Measurements from ENCODE around the gene KIAA0513. TPM values are rescaled to one million over a fixed set of nuclear protein-coding genes. Genes with fewer than 3 reads are reported as not detected.

Gene KIAA0513
- total and polyA plus RNA-seq, 10 of the 15 experiments (the other 5 are each of a cell fraction or from before 2014, with no cell fraction given), result 0.14 to 5.8 (median 2.0) TPM

DNA sequence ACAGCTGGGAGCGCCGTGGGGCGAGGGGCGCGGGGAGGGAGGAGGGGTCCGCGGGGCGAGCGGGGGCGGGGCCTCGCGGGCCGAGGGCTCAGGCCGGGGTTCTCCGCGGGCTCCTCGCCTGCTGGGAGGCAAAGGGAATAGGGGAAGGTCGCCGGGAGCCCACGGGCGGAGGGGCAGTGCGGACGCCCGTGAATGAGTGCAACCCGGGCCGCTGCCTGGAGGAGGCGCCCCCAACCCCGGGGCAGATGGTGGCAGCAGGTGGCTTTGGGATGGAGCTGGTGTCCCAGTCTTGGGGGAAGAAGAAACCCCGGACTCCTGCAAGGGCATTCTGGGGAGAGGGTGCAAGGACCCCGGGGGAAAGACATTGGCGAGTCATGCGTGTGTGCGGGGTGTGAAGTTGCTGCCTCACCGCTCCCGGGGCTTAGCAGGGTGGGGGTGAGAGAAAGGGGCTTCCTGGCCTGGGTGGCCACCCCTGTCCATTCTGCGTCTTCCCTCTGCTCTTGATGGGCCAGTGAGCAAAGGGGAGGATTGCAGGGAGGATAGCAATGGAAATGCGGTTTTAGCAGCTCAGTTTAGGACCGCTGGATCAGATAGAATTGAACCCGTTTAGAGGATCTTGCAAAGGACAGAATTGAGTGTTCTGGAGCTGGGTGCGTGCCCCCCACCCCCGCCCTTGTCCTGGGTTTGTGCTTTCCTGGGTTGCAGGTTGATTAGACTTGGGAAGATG is 526 bp downstream of the KIAA0513 start:
- WGBS (ENCODE audit: insufficient coverage, insufficient replicate concordance, low lambda C conversion rate, missing lambda C conversion rate), result 1% methylated on average over 24 of the region's 41 CpGs
- Histone ChIP-seq H3K79me2 (ENCODE audit: control insufficient read depth, insufficient read depth, low read length) (no peaks in the 10 kb centered on the region; the same call in 1 of the 2 replicates), H3K4me1 (ENCODE audit: control insufficient read depth, insufficient read depth, low read length) (peaks cover 20% of the 10 kb centered on the region), H3K4me2 (ENCODE audit: control insufficient read depth, insufficient read depth) (peak overlapping the region; percentile 100), H2AFZ (ENCODE audit: control insufficient read depth, low read depth, low read length) (peak overlapping the region; percentile 75), H3K9ac (ENCODE audit: control insufficient read depth, insufficient read depth, low read length) (peak overlapping the region; percentile 69), H3K4me3 (peak overlapping the region; percentile 82), H3K27ac (ENCODE audit: control insufficient read depth, insufficient read depth) (peak overlapping the region; percentile 6), H3K27me3 (replicated peaks in 1 of 2; ENCODE audit: control insufficient read depth in 2 of 2, insufficient read depth in 2 of 2, low read length in 1 of 2) (no peaks in the 10 kb centered on the region), H4K20me1 (ENCODE audit: control insufficient read depth, insufficient read depth) (no peaks in the 10 kb centered on the region), H3K36me3 (ENCODE audit: control insufficient read depth in 2 of 2, insufficient read depth in 2 of 2, low read length in 1 of 2) (no peaks in the 10 kb centered on the region), H3K9me3 (replicated peaks; ENCODE audit: control insufficient read depth, insufficient read depth, low read length) (no peaks in the 10 kb centered on the region)
- DNase-seq (ENCODE audit: low read depth, low spot score), result no peak
- no peak for TF ChIP-seq RBBP5 (conservative IDR thresholded peaks at IDR 0.05)
- TF ChIP-seq, protein P1, sequence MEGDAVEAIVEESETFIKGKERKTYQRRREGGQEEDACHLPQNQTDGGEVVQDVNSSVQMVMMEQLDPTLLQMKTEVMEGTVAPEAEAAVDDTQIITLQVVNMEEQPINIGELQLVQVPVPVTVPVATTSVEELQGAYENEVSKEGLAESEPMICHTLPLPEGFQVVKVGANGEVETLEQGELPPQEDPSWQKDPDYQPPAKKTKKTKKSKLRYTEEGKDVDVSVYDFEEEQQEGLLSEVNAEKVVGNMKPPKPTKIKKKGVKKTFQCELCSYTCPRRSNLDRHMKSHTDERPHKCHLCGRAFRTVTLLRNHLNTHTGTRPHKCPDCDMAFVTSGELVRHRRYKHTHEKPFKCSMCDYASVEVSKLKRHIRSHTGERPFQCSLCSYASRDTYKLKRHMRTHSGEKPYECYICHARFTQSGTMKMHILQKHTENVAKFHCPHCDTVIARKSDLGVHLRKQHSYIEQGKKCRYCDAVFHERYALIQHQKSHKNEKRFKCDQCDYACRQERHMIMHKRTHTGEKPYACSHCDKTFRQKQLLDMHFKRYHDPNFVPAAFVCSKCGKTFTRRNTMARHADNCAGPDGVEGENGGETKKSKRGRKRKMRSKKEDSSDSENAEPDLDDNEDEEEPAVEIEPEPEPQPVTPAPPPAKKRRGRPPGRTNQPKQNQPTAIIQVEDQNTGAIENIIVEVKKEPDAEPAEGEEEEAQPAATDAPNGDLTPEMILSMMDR (IDR thresholded peaks at IDR 0.05 in 2 of 3, conservative IDR thresholded peaks at IDR 0.05 in 1 of 3; ENCODE audit: control insufficient read depth in 2 of 3, extremely low read depth in 1 of 3, insufficient read depth in 1 of 3, low read depth in 3 of 3, low read length in 3 of 3), result peak; percentile 3 to 34 (median 29); a peak in 2 of 6 replicates
- TF ChIP-seq SMARCA5 (IDR thresholded peaks at IDR 0.05), result peak; percentile 51; the same call in 1 of the 2 replicates
- SMC1A ChIA-PET (ENCODE audit: uncharacterized antibody, unreplicated experiment), result interaction anchor here (0.7 to 2.3 kb wide), 5 partner anchors 20 to 33 kb away, joined by 3 to 8 read pairs (median 4); no protein-coding TSS in a partner anchor
- peak; percentile 55 for ATAC-seq
- no peak for FAIRE-seq
- POLR2A ChIA-PET, result interaction anchor here (0.6 to 3.6 kb wide), 5 partner anchors 17 to 246 kb away, joined by 3 to 21 read pairs (median 4); partner anchors contain the start of gene ZDHHC7
- BruUV-seq (replicated peaks), result no TSS peak
- RAD21 ChIA-PET (ENCODE audit: unreplicated experiment), result interaction anchor here (0.7 to 1.5 kb wide), 2 partner anchors 17 to 59 kb away, joined by 6 to 7 read pairs; partner anchors contain the start of gene ZDHHC7
- intact Hi-C loops (cut with micrococcal nuclease; ENCODE audit: unreplicated experiment) (loop anchor here (2.0 to 5.0 kb wide), 2 partner anchors 27 to 59 kb away; no protein-coding TSS in a partner anchor), in situ Hi-C loops (cut with MboI) (no loop called here)
- CTCF ChIA-PET, result interaction anchor here (0.6 to 3.3 kb wide), 8 partner anchors 16 to 670 kb away, joined by 3 to 29 read pairs (median 6); partner anchors contain the start of gene ZDHHC7

All from GM12878 (cell line).